HL-60 (cell line): ENCODE data around the gene SH3TC2.

ENCODE experiments used
- DNase-seq, 2 experiments: peaks; one replicate each; pipeline ENCODE4 v3.0.0-alpha.2; 2010 to 2020; ENCODE audit warnings: low read depth in 1 of 2, low spot score in 1 of 2
- H3K27ac ChIP-seq: fragments of 250-450 bp; sonication (Bioruptor Pico); replicated peaks from 2 replicates; pipeline ENCODE4 v1.5.1; 2020; ENCODE audit warnings: mild to moderate bottlenecking, moderate library complexity
- H3K27me3 ChIP-seq: fragments of 250-450 bp; sonication (Bioruptor Pico); 2 replicates; pipeline ENCODE4 v1.5.1; 2021; ENCODE audit warnings: mild to moderate bottlenecking, moderate library complexity; ENCODE audit not compliant: insufficient read depth, poor library complexity, severe bottlenecking
- H3K4me3 ChIP-seq: replicated peaks from 2 replicates; pipeline ENCODE4 v1.5.1; 2011; ENCODE audit warnings: mild to moderate bottlenecking, control low read depth, low read length; ENCODE audit not compliant: insufficient read depth
- GABPA ChIP-seq: IDR thresholded peaks from 2 replicates; pipeline ENCODE4 v1.6.1; 2012; ENCODE audit warnings: low read depth
- POLR2AphosphoS5 ChIP-seq: IDR thresholded peaks from 2 replicates; pipeline ENCODE4 v1.6.1; 2012; ENCODE audit warnings: low read depth
- REST ChIP-seq: IDR thresholded peaks from 2 replicates; pipeline ENCODE4 v1.6.1; 2012; ENCODE audit warnings: low read depth; ENCODE audit not compliant: insufficient replicate concordance
- SPI1 ChIP-seq: IDR thresholded peaks from 2 replicates; pipeline ENCODE4 v1.6.1; 2012; ENCODE audit warnings: low read depth, mild to moderate bottlenecking, borderline replicate concordance
- TF ChIP-seq, protein P1 (sequence below): IDR thresholded peaks from one replicate; pipeline ENCODE4 v1.5.1; 2011; ENCODE audit warnings: low read length, control low read depth, inconsistent platforms; ENCODE audit not compliant: insufficient read depth

Gene SH3TC2

DNA sequence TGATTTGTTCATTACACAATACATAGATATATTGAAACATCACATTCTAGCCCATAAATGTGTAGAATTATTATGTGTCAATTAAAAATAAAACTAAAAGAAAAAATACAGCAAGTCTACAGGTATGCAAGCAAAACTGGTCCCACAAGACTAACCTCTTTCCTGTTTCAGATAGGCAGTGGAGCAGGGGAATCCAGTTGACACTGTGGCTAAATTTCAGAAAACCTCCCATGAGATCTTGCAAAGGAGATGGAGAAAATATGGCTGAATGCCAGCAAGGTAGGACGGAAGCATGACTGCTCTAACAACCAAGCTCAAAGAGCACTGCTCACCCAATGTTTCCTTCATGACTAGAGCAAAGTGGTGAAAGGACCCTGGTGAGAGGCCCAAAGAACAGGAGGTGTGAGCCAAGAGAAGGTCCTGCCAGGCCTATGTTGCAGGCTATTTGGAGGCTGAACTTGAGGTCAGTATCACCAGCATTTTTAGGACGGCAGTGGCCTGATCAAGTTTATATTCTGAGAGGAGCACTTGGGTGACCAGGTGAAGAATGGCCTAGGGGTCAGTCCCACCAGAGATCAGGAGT is 1.1 kb upstream of the SH3TC2 start:
- Histone ChIP-seq H3K4me3 (no peak overlapping the region), H3K27ac (no peak overlapping the region), H3K27me3 (no peaks in the 10 kb centered on the region)
- DNase-seq, result no peak
- TF ChIP-seq SPI1 (no peak), REST (no peak), POLR2AphosphoS5 (no peak), GABPA (no peak)
- TF ChIP-seq, protein P1, sequence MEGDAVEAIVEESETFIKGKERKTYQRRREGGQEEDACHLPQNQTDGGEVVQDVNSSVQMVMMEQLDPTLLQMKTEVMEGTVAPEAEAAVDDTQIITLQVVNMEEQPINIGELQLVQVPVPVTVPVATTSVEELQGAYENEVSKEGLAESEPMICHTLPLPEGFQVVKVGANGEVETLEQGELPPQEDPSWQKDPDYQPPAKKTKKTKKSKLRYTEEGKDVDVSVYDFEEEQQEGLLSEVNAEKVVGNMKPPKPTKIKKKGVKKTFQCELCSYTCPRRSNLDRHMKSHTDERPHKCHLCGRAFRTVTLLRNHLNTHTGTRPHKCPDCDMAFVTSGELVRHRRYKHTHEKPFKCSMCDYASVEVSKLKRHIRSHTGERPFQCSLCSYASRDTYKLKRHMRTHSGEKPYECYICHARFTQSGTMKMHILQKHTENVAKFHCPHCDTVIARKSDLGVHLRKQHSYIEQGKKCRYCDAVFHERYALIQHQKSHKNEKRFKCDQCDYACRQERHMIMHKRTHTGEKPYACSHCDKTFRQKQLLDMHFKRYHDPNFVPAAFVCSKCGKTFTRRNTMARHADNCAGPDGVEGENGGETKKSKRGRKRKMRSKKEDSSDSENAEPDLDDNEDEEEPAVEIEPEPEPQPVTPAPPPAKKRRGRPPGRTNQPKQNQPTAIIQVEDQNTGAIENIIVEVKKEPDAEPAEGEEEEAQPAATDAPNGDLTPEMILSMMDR, result no peak

GRCh38 chr5:149062371-149063016 is 368 bp downstream of the SH3TC2 start:
- Histone ChIP-seq H3K27ac (no peak overlapping the region), H3K4me3 (no peak overlapping the region), H3K27me3 (no peaks in the 10 kb centered on the region)
- DNase-seq, result no peak
- TF ChIP-seq SPI1 (no peak), REST (no peak), POLR2AphosphoS5 (no peak), GABPA (no peak)
- TF ChIP-seq, protein P1, result no peak

DNA sequence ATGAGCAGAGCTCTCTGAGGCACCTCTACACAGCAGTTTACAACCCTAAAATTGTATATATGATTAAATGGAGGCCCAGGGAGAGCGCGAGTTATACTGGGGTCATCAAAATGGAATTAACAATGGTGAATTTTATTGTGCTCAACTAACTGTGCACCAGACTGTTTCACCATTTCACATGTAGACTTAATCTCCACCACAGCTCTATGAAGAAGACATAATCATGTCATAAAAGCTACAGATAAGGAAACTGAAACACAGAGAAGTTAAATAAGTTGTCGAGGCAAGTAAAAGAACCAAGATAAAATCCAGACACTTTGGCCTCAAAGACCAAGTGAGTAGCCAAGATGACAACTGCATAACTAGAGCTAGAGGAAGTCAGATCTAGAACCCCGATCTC is 1.5 kb downstream of the SH3TC2 start:
- Histone ChIP-seq H3K27ac (no peak overlapping the region), H3K4me3 (no peak overlapping the region), H3K27me3 (no peaks in the 10 kb centered on the region)
- TF ChIP-seq GABPA, result no peak
- TF ChIP-seq SPI1, result no peak
- TF ChIP-seq, protein P1, result no peak
- TF ChIP-seq REST, result no peak
- TF ChIP-seq POLR2AphosphoS5, result no peak
- no peak for DNase-seq
